ENCODE measurements around the gene ARAP1.
"Not testable (repeated sequence)": the region's sequence is repeated elsewhere in the genome, so short reads cannot be mapped to it uniquely, and the experiment has no call there.

ARAP1 gene

GRCh38 chr11:72752088-72752914 is at the start of gene ARAP1:
Gene ARAP1, minus strand, starts transcription at chr11:72752408. Its CDS starts 25,280 bp downstream, at chr11:72727128.
- peak; percentile 72 for DNase-seq

GRCh38 chr11:72799441-72799840 is 47.2 kb upstream of the ARAP1 start:
- DNase-seq = no peak

- no peak for DNase-seq
Measured at GRCh38 chr11:72798361-72798760, 46.2 kb upstream of the ARAP1 start.

GRCh38 chr11:72793425-72794367 is 41.5 kb upstream of the ARAP1 start, which contains the start of gene STARD10:
Gene STARD10, minus strand, starts transcription at chr11:72794047. Its CDS starts 12,866 bp downstream, at chr11:72781181.
- DNase-seq = peak; percentile 95

GRCh38 chr11:72793076-72793424 is 40.8 kb upstream of the ARAP1 start:
- DNase-seq = no peak

GRCh38 chr11:72792437-72793021 is 40.3 kb upstream of the ARAP1 start:
- DNase-seq = no peak

- not testable (repeated sequence) for DNase-seq
Measured at GRCh38 chr11:72791228-72791627, 39.0 kb upstream of the ARAP1 start.

GRCh38 chr11:72789493-72790131 is 37.4 kb upstream of the ARAP1 start:
- DNase-seq = no peak

- DNase-seq = no peak
Measured at GRCh38 chr11:72788241-72788640, 36.0 kb upstream of the ARAP1 start.

- DNase-seq = no peak
Measured at GRCh38 chr11:72787216-72788104, 35.3 kb upstream of the ARAP1 start.

- no peak for DNase-seq
Measured at GRCh38 chr11:72786305-72787215, 34.4 kb upstream of the ARAP1 start.

- no peak for DNase-seq
Measured at GRCh38 chr11:72784662-72785061, 32.5 kb upstream of the ARAP1 start.

- no peak for DNase-seq
Measured at GRCh38 chr11:72783144-72783905, 31.1 kb upstream of the ARAP1 start.

- no peak for DNase-seq
Measured at GRCh38 chr11:72782081-72782920, 30.1 kb upstream of the ARAP1 start.

- DNase-seq = peak; percentile 14
Measured at GRCh38 chr11:72781313-72782080, 29.3 kb upstream of the ARAP1 start.

- DNase-seq = no peak
Measured at GRCh38 chr11:72781063-72781312, 28.8 kb upstream of the ARAP1 start.

GRCh38 chr11:72780296-72781062 is 28.3 kb upstream of the ARAP1 start:
- DNase-seq = no peak
